HG02981 (cell line): ENCODE measurements around the gene S100A11.

ENCODE experiments used
- ATAC-seq: cut with Tn5 transposase; IDR thresholded peaks from one replicate; pipeline ENCODE4 v1.9.1; 2021; ENCODE audit warnings: mild to moderate bottlenecking, moderate library complexity; ENCODE audit not compliant: unreplicated experiment

The S100A11 gene

DNA sequence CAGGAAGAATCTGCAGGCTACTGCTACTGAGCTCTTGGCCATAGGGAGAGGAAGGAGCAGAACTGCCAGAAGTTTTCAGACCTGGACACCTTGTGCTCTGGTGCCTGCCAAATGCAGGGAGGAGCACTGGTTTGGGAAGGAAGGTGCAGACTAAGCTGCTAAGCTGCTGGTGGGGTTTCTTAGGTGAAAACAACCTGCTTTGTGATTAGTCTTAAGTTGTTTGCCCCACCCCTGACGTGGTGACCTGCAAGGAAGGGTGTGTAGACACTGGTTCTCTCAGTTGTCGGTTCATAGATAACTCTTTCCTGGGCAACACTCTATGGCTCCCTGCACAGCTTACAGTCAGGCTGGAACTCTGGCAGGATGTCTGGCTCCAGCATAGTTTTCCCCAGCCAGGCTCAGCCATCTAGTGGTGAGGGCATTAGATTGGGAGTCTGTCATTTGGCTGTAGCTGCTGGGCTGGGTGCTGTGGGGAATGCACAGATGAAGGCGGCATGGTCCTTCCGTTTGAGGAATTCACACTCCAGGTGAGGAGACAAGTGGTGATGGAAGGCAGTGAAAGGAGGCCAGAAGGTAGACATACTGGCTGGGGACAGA, 32.9 kb downstream of the S100A11 start:
- no peak for ATAC-seq

DNA sequence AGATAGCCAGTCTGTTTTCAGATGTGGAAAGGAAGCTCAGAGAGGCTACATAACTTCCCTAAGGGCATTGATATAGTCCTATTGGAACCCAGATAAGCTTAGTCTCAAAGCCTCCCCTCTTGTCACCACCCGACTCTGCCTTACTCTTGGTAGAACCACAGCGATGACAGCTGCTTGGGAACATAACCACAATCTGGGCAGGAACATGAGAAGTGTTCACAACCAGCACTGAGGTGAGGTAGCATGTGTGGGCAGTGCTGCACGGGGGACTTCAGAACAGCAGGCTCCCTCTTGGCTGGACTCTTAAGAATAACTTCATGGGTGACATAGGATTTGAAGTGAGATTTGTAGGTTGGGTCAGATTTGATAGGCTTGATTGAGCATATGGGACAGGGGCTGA, 33.8 kb downstream of the S100A11 start:
- no peak for ATAC-seq

DNA sequence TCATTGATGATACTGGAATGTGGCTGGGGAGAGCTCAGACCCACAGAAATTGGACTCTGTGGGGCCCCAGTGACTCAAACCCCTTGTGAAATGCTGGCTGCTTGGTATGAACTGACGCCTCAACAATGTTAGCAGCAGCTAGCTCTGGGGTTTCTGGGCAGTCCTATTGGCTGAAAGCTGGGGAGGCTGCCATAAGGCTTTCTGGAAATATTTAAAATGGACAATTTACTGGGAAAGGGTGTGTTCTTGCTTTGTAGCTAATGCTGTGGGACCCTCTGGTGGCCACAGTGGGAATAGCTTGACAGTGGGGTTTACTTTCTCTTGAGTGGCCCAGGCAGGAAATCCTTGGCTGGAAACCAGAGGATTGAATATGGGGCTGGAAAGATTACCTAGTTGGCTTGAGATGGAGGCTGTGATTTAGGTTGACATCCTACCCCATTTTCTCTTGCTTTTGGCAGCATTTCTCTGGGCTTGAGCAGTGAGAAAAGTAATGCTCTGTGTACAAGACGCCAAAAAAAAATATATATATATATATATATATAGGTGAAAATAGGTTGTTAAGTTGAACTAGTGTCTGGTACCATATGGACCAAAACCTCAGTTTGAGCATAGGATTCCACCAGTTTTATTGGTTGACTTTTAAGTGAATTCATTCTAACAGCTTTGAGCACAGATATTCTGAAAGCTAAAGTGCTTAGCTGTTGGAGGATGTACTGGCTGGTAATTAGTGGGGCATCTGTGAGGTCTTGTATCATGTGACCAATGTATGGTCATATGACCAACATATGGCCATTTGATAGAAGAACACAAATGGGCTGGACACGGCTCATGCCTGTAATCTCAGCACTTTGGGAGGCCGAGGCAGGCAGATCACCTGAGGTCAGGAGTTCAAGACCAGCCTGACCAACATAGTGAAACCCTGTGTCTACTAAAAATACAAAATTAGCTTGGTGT, 34.9 kb downstream of the S100A11 start:
- ATAC-seq: no peak

DNA sequence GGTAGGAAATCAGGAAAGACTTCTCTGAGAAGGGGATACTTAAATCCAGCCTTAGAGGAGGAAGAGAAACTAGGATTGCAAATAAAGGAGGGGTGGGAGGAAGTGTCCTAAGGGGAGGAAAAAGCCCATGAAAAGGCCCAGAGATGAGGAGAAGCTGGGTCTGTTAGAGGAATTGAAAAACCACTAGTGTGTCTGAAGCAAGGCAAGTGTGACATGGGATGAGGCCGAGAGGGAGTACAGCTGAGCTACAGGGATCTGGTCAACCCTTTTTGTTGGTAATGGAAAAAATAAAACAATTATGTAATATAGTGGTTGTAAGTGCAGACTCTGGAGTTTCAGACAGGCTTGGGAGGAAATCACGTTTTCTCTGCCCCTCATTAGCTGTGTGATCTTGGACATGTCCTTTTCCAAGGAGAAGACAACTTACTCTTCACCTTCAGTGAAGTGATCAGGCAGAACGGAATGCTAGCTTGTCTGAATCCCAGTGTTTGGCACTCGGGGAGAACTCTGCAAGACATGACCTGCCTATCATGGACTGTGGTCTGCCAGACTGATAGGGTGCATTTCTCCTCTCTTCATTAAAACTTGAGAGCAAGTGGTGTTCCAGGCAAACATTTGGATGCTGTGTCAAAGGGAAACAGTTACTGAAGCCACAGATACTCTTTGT, 35.7 kb downstream of the S100A11 start:
- ATAC-seq: no peak

DNA sequence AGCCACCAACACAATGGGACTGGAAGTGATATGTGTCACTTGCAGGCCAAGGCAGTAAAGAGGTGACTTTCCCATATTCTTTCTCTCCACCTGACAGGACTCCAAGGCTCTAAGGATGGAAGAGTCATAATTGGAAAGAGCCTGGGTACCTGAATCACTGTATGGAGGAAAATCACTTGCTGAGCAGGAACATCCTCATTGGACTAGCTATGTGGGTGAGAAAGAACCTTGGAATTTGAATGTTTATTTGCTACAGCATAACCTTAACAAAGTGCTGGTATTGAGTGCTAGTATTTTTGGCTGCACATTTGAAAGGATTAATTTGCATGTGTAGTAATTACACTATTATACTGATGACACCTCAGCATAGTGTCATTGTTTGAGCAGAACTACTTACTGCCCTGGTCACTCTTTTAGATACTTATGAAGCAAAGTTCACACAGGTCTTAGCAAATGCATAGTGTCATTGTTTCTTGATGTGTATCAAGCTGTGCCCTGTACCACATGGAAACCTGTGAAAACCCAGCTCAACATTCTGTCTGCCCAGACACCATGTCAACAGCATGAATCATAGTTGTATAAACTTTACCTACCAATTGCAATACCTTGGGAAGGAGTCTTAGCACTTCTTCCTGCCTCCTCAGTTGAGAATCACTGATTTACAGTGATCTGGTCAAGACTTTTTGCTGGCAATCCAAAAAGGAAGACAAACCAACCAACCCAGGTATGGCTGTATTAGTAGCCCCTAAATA, 38.0 kb downstream of the S100A11 start:
- no peak for ATAC-seq

DNA sequence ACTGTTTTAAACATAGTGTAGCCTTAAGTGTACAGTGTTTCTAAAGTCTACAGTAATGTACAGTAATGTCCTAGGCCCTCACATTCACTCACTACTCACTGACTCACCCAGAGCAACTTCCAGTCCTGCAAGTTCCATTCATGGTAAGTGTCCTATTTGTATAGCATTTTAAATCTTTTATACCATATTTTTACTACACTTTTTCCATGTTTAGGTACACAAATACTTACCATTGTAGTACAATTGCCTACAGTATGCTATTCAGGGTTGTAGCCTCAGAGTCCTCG, 39.6 kb downstream of the S100A11 start:
- ATAC-seq: no peak

DNA sequence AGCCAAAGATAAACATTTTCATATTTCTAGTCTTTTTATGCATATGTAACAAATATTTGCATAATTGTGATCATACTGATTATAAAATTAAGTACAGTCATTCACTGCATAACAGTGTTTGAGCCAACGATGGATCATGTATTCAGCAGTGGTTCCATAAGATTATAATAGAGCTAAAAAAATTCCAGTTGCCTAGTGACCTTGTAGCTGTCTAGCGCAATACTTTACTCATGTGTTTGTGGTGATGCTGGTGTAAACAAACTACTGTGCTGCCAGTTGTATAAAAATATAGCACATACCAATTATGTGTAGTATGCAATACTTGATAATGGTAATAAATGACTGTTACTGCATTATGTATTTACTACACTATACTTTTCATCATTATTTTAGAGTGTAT, 41.0 kb downstream of the S100A11 start:
- ATAC-seq: no peak

DNA sequence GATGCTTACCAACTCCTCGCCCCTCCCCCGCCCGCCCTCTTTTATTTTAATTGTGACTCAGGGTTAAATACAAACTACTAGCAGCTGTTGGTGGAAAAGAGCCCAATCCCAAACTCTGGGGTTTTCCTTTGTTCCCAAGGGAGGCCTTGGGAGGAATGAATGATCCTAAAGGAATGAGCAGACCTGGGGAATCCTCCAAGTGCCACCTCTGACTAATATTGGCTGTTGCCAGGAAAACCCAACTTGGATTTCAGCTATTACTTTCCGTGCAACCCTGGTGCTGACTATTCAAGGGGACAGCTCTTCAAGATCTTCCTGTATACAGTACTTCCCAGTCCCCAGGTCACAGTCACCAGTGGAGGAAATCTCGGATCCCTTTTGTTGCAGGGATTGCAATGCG, 41.8 kb downstream of the S100A11 start:
- ATAC-seq: no peak

DNA sequence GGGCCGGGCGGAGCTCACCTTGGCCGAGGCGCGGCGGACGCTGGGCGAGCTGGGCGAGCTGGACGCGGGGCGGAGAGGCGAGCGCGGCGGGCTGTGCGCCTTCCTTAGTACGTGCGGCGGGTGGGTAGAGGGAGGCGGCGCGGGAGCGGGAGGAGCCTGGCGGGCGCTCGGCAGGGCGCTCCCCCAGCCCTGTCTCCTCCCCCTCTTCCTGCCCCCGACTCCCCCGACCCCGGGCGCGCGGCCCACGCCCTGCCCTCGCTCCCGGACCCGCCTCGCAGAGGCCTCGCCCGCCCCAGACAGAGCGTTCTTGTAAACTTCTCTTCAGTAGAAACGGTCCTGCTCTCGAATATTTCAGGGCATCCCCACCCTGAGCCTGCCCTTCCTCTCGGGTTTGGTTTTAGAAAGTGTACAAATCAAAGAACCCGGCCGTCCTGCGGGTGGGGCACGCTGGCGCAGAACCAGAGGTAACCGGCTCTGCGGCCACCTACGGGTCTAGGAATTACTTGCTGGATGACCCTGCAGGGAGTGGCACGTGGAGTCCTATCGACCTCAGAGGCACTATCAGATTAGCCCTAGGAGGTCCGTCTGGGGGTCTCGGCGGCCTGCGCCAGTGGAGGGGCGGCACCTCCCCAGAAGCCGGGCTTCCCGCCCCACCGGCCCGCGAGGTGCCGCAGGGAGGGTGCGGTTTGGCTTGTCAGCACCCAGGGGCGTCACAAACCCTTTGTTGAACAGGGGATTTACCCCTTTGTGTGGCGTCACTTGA, 42.9 kb downstream of the S100A11 start, which contains the start of gene S100A10:
Gene S100A10, minus strand, starts transcription at position 126 of the 763 bp plus-strand sequence. CDS start 7,629 bp downstream, outside the sequence.
- ATAC-seq: no peak

DNA sequence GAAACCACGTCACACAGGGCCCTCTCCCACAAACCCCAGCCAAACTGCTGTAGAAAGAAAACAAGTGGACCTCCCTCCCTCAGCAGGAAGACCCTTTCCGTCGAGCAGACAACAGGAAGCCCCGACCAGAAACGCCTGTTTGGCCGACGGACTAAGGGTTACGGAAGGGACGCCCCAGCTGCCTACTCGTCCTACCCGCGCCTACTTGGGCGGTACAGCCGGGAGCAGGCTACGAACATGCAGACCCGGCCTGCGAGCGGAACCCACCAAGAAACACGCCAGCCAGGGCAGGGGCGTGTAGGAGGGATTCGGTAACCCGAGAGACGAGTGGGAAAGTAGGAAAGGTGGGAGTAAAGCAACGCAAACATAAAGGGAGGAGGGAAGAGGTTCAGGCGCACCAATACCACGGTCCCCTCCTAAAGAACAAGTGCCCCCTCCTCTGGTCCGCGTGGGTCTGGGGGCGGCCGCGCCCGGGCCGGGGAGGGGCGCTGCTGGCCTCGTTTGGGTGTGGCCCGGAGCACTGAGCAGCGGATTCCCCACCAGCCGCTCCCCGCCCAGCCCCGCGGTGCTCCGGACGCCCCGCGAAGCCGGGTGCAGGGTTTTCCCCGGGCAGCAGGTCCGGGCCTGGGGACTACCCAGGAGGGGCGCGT, 43.6 kb downstream of the S100A11 start:
- no peak for ATAC-seq

DNA sequence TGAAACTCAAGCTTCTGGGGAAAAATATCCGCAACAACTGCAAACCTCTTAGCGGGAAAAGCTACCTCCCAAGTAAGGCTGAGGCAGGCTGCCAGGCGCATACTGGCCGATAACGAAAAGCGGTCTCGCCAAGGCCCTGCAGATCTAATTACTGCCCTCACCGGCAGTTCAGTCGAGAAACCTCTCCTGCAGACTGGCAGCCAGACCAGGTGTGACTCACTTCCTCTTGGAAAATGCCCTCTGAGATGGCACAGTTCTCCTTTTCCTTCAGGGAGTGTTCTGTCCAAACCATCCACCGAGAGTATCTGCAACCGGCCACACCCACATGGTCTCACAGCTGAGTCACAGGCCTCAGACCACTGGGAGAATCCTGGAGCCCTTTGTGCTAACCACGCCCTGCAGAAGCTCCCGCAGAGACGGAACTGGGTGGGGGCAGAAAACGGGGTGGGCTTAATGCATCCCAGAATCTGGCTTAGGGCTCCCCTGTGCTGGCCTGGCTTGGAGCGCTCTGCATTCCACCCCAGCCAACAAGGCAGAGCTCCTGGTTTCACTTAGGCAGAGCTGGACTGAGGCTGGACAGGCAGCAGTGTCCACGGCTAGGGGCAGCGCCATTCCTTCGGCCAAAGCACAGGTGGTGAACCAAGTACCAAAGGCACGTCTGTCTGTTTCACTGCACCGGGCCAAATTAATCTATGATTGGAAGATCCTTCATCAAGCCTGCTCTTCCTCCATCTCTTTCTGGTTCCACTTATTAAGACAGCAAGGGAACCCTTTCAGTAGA, 44.3 kb downstream of the S100A11 start:
- ATAC-seq: no peak

DNA sequence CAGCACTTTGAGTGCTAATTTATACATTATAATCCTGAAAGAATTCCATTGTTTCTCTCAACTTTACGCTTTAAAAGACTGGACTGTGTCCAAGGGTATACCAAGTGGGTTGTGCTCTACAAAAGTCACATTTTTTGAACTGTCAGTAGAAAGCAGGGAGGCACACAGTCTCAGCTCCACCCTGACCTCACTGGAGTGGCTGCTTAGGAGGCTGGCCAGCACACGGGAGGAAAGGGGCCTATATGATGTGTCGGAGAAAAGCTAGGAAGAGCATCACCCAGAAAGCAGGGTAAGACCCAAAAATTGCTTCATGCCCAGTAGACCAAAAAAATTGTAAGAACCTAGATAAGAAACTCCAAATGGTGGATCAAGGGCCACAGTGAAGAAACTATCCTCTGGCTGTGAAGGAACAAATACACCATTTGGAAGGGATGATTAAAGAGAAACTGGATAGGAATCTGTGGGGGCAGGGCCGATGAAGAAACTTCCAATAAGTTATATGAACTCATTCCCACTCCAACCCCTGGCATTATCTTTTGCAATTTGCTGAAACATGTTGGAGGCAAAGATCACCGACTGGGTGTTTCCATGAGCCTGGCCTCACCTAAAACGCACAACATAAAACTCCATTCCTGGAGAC, 45.0 kb downstream of the S100A11 start:
- ATAC-seq: no peak

DNA sequence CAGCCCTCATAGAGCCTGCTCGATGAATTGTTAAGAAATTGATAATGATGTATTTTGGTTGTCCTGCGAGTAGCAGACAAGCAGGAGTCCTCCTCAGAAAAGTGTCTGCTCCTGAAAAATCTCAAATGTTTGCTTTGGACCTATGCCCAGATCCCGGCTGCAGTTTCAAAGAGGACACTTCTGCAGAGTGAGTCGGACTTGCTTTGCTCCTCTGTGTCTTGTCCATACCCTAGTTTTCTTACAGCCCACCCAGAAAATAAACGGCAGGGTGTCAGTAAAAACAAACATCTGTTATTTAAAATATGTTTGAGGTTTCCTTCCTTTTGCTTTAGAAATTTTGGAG, 46.0 kb downstream of the S100A11 start:
- no peak for ATAC-seq

DNA sequence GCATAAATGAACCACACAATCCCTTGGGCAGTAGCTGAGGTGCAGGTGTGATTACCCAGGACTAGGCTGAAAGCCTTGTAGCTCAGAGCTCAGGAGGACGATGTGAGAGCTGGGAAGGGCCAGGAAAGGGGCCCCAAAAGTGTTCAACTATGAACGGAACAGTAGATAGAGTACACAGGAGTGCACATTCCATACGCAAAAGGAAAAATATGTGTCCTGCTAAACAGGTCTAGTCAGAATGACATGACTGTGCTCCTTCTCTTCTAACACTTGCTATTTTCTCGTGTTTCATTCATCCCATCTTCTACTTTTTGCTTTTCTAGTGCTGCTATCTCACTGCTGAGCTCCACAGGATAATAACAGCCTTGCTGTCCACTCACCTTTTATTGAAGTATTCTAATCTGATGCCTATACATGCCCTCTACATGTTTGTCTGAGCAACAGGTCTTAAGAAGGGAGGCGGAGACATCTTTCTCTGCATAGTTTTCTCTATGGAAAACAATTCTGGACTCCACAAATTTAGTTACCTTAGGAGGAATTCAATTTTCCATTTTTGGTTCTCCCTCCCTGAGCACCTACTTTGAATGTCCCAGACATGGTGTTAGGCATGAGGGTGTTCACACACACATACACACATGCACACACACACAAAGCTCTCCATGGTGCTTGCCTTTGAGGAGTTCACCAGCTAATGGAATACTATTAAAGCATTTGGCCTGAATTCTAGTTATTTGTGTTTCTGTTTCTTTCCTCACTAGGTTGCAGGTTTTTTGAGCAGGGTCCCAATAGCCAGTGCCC, 46.5 kb downstream of the S100A11 start:
- no peak for ATAC-seq

DNA sequence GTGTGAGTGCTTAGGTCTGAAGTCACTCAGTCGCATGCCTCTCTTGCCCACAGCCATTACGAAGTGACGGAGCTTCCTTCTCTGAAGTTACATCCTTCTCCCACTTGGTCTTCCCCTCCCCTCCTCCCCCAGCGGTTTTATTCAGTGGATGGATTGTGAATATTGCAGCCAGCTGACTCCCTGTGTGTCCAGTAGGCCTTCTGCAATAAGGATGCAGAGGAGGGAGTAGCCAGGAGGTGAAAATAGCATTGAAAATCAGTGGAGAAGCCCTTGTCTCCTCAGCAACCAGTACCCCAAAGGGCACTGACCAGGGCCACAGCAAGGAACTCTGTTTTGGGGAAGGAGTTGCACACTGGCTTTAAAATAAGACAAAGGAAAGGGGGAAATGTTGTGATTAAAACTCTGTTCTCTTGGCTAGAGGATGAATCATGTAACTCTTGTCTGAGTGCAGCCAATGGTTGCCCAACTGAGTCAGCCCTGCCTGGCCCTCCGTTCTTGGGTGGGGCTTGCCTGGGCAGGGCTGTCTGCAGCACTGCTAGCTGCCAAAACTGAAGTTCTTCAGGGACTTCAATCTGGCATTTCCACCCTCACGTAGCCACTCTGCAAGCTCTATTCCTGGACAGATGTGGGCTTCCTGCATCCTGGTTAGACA, 47.5 kb downstream of the S100A11 start:
- no peak for ATAC-seq

DNA sequence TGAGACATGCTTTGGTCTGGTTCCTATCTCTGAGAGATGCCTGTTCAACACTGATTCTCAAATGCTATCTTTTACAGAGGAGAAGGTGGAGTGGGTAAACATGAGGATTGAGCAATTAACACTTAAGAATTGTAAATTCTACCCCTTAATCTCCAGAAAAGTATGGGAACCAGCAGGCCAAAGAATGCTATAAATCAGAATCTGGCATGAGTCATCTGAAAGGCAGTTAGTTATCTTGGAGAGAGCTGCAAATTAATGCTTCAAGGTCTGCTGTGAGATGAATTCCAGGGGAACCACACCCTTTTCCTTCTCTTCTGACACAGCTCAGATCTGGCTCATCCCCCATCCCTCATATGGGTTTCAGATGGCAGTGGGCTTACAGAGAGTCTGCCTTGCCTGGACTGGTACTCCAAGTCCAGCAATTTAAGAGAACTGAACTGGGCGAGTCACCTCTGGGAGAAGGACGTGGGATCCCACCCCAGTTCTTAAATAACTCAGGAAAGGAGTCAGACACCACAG, 48.3 kb downstream of the S100A11 start:
- no peak for ATAC-seq

DNA sequence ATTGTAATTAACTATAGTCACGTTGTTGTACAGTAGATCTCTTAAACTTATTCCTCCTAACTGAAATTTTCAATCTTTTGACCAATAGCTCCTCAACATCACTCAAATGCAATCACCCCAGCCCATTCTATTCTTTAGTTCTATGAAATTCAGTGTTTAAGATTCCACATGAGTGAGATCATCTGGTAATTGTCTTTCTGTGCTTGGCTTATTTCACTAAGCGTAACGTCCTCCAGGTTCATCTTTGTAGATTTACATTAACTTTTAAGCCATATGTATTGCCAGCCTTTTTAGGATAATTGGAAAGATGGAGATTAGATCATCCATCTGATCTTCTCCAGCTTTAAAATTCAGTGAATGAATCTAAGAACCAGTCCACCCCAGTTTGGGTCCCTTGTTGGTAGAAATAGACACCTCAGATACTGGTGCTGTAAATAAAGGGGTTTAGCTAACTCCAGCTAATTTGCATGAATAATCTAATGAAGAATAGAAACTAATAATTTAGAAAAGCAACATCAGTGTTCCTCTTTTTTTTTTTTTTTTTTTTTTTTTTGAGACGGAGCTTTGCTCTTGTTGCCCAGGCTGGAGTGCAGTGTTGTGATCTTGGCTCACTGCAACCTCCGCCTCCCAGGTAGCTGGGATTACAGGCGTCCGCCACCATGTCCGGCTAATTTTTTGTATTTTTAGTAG, 50.2 kb downstream of the S100A11 start:
- no peak for ATAC-seq
